Stomach (tissue), 9 donors: ENCODE measurements around the gene LLGL1. TPM values are rescaled to one million over a fixed set of nuclear protein-coding genes. Genes with fewer than 3 reads are reported as not detected.
A peak's percentile ranks its signal among the peaks of the same experiment; 100 is the strongest.
"Not testable (repeated sequence)": the region's sequence is repeated elsewhere in the genome, so short reads cannot be mapped to it uniquely, and the experiment has no call there.

Source experiments
- DNase-seq, 2 donors: peaks; one replicate each; pipeline versions ENCODE4 v3.0.0 to v3.0.0-alpha.2; 2013 to 2019
- H3K27ac ChIP-seq, 5 donors: fragments of 200-600 bp in 4 of 5; sonication (generic) in 4 of 5; one replicate each; pipeline ENCODE4 v1.5.1; 2013 to 2019; ENCODE audit warnings: mild to moderate bottlenecking in 1 of 5, moderate library complexity in 1 of 5
- H3K27me3 ChIP-seq, 3 donors: fragments of 200-600 bp; sonication (generic); one replicate each; pipeline ENCODE4 v1.5.1; 2017 to 2019; ENCODE audit warnings: mixed run types in 1 of 3
- H3K36me3 ChIP-seq, 4 donors: fragments of 200-600 bp; sonication (generic); 1 replicate in 3 of 4; 2 replicates in 1 of 4; pipeline ENCODE4 v1.5.1; 2016 to 2019
- H3K4me1 ChIP-seq, 4 donors: fragments of 200-600 bp; sonication (generic); one replicate each; pipeline ENCODE4 v1.5.1; 2016 to 2019
- H3K4me3 ChIP-seq, 4 donors: fragments of 200-600 bp; sonication (generic) in 3 of 4; one replicate each; pipeline ENCODE4 v1.5.1; 2016 to 2019; ENCODE audit warnings: mild to moderate bottlenecking in 1 of 4
- H3K9me3 ChIP-seq, 4 donors: fragments of 200-600 bp; sonication (generic); one replicate each; pipeline ENCODE4 v1.5.1; 2016 to 2019
- EP300 ChIP-seq: sonication (generic); formaldehyde crosslinking; IDR thresholded peaks from one replicate; pipeline ENCODE4 v1.6.1; 2017; ENCODE audit warnings: antibody characterized with exemption
- POLR2A ChIP-seq, 4 donors: fragments of 450-650 bp; IDR thresholded peaks; one replicate each; pipeline ENCODE4 v1.6.1; 2016; ENCODE audit warnings: antibody characterized with exemption in 4 of 4, control low read depth in 2 of 4, mild to moderate bottlenecking in 1 of 4, moderate library complexity in 1 of 4
- POLR2AphosphoS5 ChIP-seq, 3 donors: sonication (generic); formaldehyde crosslinking; IDR thresholded peaks; one replicate each; pipeline ENCODE4 v1.6.1; 2016; ENCODE audit warnings: antibody characterized with exemption in 3 of 3
- WGBS, 5 donors: extraction: QIAGEN DNeasy Blood & Tissue Kit in 3 of 5; methylation state at CpG; one replicate each; pipeline versions ENCODE4 v1.1.5 to v1.1.7; 2013 to 2018; 5-methylcytosine and 5-hydroxymethylcytosine counted together
- intact Hi-C: fragments of 100-400 bp; cut with DNase I; formaldehyde crosslinking; loops from one replicate; pipeline ENCODE4 v1.15.1; 2023; ENCODE audit warnings: low total_unique reads
- polyA plus RNA-seq, 3 donors: library from polyadenylated mRNA; stranded (reverse); fragments of 200-250 nt; gene quantifications; one replicate each; pipeline ENCODE4 v1.2.3, GENCODE V29; 2013
- total RNA-seq, 5 donors: library from RNA; depleted of rRNA; stranded (reverse); fragments of >200 nt; gene quantifications; one replicate each; pipeline versions ENCODE4 v1.1.0 to v1.2.3, GENCODE V29; 2014 to 2016
- TF ChIP-seq, protein P1 (sequence below), 7 experiments: fragments of 450-650 bp in 4 of 7; fragments of 200-600 bp in 3 of 7; sonication (generic) in 3 of 7; IDR thresholded peaks; one replicate each; pipeline ENCODE4 v1.5.1; 2016 to 2019; ENCODE audit warnings: antibody characterized with exemption in 7 of 7, control low read depth in 2 of 7, mild to moderate bottlenecking in 1 of 7
- donor health status: healthy with polysubstance abuse.
- donor health status: Bipolar disorder and iron deficiency.
- donor health status: healthy.

Gene LLGL1
- total and polyA plus RNA-seq, 8 donors, result 5.2 to 19.7 (median 9.6) TPM

DNA sequence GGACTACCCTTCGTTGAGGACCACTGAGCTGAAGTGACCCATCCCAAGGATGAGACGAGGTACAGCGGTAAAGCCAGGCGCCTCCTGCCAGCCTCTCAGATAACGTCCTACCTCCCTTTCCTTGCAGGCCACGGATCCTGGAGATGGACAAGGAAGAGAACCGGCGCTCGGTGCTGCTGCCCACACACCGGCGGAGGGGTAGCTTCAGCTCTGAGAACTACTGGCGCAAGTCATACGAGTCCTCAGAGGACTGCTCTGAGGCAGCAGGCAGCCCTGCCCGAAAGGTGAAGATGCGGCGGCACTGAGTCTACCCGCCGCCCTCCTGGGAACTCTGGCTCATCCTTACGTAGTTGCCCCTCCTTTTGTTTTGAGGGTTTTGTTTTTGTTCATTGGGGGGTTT is 17.3 kb upstream of the LLGL1 start:
- DNase-seq, result no peak
- intact Hi-C loops, result no loop called here
- no peak overlapping the region for H3K27ac ChIP-seq
- no peak overlapping the region for H3K4me3 ChIP-seq
- peaks cover 66 to 94% (median 86%) of the 10 kb centered on the region in 4 donors for H3K36me3 ChIP-seq
- H3K4me1 ChIP-seq, result peaks cover 0 to 19% (median 5%) of the 10 kb centered on the region in 4 donors
- TF ChIP-seq EP300, result no peak
- TF ChIP-seq, protein P1, sequence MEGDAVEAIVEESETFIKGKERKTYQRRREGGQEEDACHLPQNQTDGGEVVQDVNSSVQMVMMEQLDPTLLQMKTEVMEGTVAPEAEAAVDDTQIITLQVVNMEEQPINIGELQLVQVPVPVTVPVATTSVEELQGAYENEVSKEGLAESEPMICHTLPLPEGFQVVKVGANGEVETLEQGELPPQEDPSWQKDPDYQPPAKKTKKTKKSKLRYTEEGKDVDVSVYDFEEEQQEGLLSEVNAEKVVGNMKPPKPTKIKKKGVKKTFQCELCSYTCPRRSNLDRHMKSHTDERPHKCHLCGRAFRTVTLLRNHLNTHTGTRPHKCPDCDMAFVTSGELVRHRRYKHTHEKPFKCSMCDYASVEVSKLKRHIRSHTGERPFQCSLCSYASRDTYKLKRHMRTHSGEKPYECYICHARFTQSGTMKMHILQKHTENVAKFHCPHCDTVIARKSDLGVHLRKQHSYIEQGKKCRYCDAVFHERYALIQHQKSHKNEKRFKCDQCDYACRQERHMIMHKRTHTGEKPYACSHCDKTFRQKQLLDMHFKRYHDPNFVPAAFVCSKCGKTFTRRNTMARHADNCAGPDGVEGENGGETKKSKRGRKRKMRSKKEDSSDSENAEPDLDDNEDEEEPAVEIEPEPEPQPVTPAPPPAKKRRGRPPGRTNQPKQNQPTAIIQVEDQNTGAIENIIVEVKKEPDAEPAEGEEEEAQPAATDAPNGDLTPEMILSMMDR (IDR thresholded peaks at IDR 0.05), result no peak
- TF ChIP-seq POLR2A (IDR thresholded peaks at IDR 0.05), result no peak
- TF ChIP-seq POLR2AphosphoS5 (IDR thresholded peaks at IDR 0.05), result no peak
- no peaks in the 10 kb centered on the region for H3K9me3 ChIP-seq
- 85 to 92% (median 88%) methylated on average over 11 to 19 of the region's 19 CpGs for WGBS, 5 donors
- H3K27me3 ChIP-seq, result no peaks in the 10 kb centered on the region

DNA sequence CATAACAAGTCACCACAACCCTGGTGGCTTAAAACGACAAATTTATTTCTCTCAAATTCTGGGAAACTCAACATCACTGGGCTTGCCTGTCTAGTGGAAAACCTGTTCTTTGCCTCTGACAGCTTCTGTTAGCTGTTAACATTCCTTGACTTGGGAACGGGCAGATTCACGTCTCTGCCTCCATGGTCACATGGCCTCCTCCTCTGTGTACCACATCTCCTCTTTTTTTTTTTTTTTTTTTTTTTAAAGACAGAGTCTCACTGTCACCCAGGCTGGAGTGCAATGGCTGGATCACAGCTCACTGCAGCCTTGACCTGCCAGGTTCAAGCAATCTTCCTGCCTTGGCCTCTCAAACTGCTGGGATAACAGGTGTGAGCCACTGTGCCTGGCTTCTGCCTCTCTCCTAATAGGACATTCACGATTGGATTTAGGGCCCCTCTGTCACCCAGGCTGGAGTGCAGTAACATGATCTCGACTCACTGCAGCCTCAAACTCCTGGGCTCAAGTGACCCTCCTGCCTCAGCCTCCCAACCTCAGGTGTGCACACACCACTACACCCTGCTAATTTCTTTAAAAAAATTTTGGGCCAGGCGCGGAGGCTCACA is 11.7 kb upstream of the LLGL1 start:
- DNase-seq, result no peak
- TF ChIP-seq, protein P1 (IDR thresholded peaks at IDR 0.05), result no peak
- TF ChIP-seq EP300 (no peak), POLR2A (IDR thresholded peaks at IDR 0.05) (no peak)
- Histone ChIP-seq H3K27ac (no peak overlapping the region), H3K4me1 (peaks cover 0 to 17% (median 9%) of the 10 kb centered on the region in 4 donors), H3K27me3 (no peaks in the 10 kb centered on the region), H3K9me3 (no peaks in the 10 kb centered on the region), H3K4me3 (no peak overlapping the region), H3K36me3 (peaks cover 20 to 45% (median 30%) of the 10 kb centered on the region in 4 donors)
- intact Hi-C loops, result no loop called here
- WGBS, 5 donors, result 62 to 72% (median 68%) methylated on average over 6 to 7 of the region's 7 CpGs

DNA sequence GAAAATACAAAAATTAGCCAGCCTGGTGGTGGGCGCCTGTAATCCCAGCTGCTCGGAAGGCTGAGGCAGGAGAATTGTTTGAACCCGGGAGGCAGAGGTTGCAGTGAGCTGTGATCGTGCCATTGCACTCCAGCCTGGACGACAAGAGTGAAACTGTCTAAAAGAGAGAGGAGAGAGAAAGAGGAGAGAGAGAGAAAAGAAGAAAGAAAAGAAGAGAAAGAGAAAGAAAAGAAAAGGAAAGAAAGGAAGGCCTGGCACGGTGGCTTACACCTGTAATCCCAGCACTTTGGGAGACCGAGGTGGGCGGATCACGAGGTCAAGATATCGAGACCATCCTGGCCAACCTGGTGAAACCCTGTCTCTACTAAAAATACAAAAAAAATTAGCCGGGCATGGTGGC is 8.5 kb upstream of the LLGL1 start:
- DNase-seq, H3K9me3 ChIP-seq, H3K27ac ChIP-seq, H3K4me3 ChIP-seq, intact Hi-C loops, H3K27me3 ChIP-seq: not testable (repeated sequence)
- H3K36me3 ChIP-seq, result peaks cover 0 to 13% (median 0%) of the 10 kb centered on the region in 4 donors
- H3K4me1 ChIP-seq, result peaks cover 0 to 24% (median 15%) of the 10 kb centered on the region in 4 donors
- WGBS, 5 donors, result 76 to 86% (median 82%) methylated on average over 11 of the region's 11 CpGs

DNA sequence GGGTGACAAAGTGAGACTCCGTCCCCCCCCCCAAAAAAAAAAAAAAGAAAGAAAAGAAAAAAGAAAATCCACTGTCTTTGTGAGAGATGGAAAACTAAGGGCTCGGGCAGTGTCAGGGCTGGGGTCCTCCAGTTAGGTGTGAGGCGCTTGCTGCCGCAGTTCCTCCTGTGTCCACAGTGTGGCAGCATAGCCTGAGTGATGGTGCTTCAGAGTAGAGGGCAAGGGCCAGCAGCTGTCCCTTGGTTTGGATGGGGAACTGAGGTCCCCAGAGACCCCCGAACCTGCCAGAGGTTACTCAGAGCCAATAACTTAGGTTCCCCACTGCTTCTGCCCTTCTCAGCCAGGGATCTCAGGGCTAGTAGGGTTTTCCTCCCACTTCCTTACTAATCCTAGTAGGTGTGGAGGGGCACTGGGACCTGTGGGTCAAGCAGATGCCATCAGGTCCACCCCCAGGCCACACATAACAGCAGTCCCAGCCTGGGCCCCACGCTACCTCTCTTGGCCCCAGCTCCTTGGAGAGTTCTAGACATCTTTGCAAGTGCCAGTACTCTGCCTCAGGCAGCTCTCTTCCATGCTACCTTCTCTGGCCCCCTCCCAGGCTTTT is 7.9 kb upstream of the LLGL1 start:
- Histone ChIP-seq H3K27me3 (no peaks in the 10 kb centered on the region), H3K4me1 (peaks cover 0 to 24% (median 15%) of the 10 kb centered on the region in 4 donors), H3K27ac (no peak overlapping the region), H3K4me3 (no peak overlapping the region), H3K9me3 (no peaks in the 10 kb centered on the region), H3K36me3 (peaks cover 0 to 10% (median 0%) of the 10 kb centered on the region in 4 donors)
- 8 to 13% (median 9%) methylated on average over 5 to 6 of the region's 6 CpGs for WGBS, 5 donors
- intact Hi-C loops, result no loop called here
- peak; percentile 82 to 88 for DNase-seq
- TF ChIP-seq, protein P1 (IDR thresholded peaks at IDR 0.05), result peak in 5 of 7 experiments; percentile 82 to 98 (median 94)
- TF ChIP-seq POLR2A (IDR thresholded peaks at IDR 0.05), result no peak
